K562 (cell line): ENCODE measurements around the gene MRPS30. TPM values are rescaled to one million over a fixed set of nuclear protein-coding genes. Genes with fewer than 3 reads are reported as not detected.

ENCODE experiments used
- CHD4 ChIP-seq: fragments of 200-600 bp; sonication (generic); IDR thresholded peaks from 3 replicates; pipeline ENCODE4 v1.6.1; 2012; ENCODE audit warnings: low read depth, mild to moderate bottlenecking, mixed read lengths, low read length, inconsistent platforms; ENCODE audit not compliant: insufficient read depth, insufficient replicate concordance, poor library complexity, severe bottlenecking
- FUS ChIP-seq: fragments of 200-400 bp; formaldehyde crosslinking; optimal IDR thresholded peaks from 2 replicates; pipeline ENCODE3; 2017; ENCODE audit warnings: low read depth, low read length
- KDM1A ChIP-seq, 2 experiments: fragments of 450-650 bp; IDR thresholded peaks; 2 replicates each; pipeline ENCODE4 v1.6.1; 2016; ENCODE audit warnings: mild to moderate bottlenecking in 2 of 2
- LEF1 ChIP-seq: fragments of 450-650 bp; IDR thresholded peaks from 2 replicates; pipeline ENCODE4 v1.6.1; 2016; ENCODE audit warnings: mild to moderate bottlenecking
- PRPF4 ChIP-seq: fragments of 200-400 bp; formaldehyde crosslinking; IDR thresholded peaks from one replicate; pipeline ENCODE4 v1.6.1; 2017; ENCODE audit warnings: low read length, low read depth, mild to moderate bottlenecking; ENCODE audit not compliant: insufficient read depth, poor library complexity, severe bottlenecking
- SAFB2 ChIP-seq: fragments of 200-400 bp; formaldehyde crosslinking; IDR thresholded peaks from 2 replicates; pipeline ENCODE4 v1.6.1; 2018; ENCODE audit warnings: borderline replicate concordance, low read length, low read depth, moderate library complexity; ENCODE audit not compliant: severe bottlenecking
- SIRT6 ChIP-seq: IDR thresholded peaks from one replicate; pipeline ENCODE4 v1.6.1; 2012; ENCODE audit warnings: low read depth, mild to moderate bottlenecking, control low read depth, inconsistent platforms, low read length, moderate library complexity
- TEAD1 ChIP-seq, 2 experiments: fragments of 450-650 bp in 1 of 2; sonication (generic) in 1 of 2; formaldehyde crosslinking; IDR thresholded peaks; 2 replicates each; pipeline versions ENCODE4 v1.4.0 to v1.8.0; 2020 to 2022; ENCODE audit warnings: mild to moderate bottlenecking in 2 of 2, missing genetic modification reagents in 1 of 2
- TFAM ChIP-seq: fragments of 250-450 bp; sonication (Bioruptor Pico); conservative IDR thresholded peaks from 2 replicates; pipeline ENCODE4 v1.5.0; 2021; ENCODE audit warnings: mild to moderate bottlenecking, moderate library complexity
- U2AF1 ChIP-seq: fragments of 200-400 bp; formaldehyde crosslinking; optimal IDR thresholded peaks from 2 replicates; pipeline ENCODE3; 2017; ENCODE audit warnings: mild to moderate bottlenecking, low read depth, low read length, moderate library complexity
- ZBTB17 ChIP-seq: fragments of 450-650 bp; formaldehyde crosslinking; IDR thresholded peaks from 2 replicates; pipeline ENCODE4 v1.4.0; 2020; ENCODE audit warnings: mild to moderate bottlenecking
- ZC3H8 ChIP-seq: fragments of 450-650 bp; IDR thresholded peaks from 2 replicates; pipeline ENCODE4 v1.6.1; 2017
- ZNF175 ChIP-seq: fragments of 200-800 bp; sonication (Bioruptor generic); IDR thresholded peaks from 2 replicates; pipeline ENCODE4 v1.6.1; 2016; ENCODE audit warnings: low read depth, mild to moderate bottlenecking, missing genetic modification characterization, missing compliant biosample characterization
- ZNF224 ChIP-seq: sonication (generic); formaldehyde crosslinking; IDR thresholded peaks from 2 replicates; pipeline ENCODE4 v1.8.0; 2022; ENCODE audit warnings: mild to moderate bottlenecking, missing genetic modification reagents
- ZNF407 ChIP-seq: fragments of 450-650 bp; IDR thresholded peaks from 2 replicates; pipeline ENCODE4 v1.6.1; 2016; ENCODE audit warnings: low read depth
- ZNF583 ChIP-seq: fragments of 250-450 bp; sonication (Bioruptor Pico); IDR thresholded peaks from 2 replicates; pipeline ENCODE4 v1.4.0; 2020
- ZNF717 ChIP-seq: fragments of 250-450 bp; sonication (Bioruptor Pico); IDR thresholded peaks from 2 replicates; pipeline ENCODE4 v1.5.0; 2021
- ZNF79 ChIP-seq: fragments of 250-450 bp; sonication (Bioruptor Pico); IDR thresholded peaks from 2 replicates; pipeline ENCODE4 v1.4.0; 2020; ENCODE audit warnings: low read depth, mild to moderate bottlenecking, moderate library complexity
- polyA plus RNA-seq, 8 experiments: library from polyadenylated mRNA; depleted of rRNA in 4 of 8; stranded (reverse) in 5 of 8; unstranded in 3 of 8; fragments of >200 nt; fragmentation: Nextera tagmentation in 2 of 8; fragmentation: Illumina TruSeq in 1 of 8; extraction: Ambion mirVana in 2 of 8; extraction: Trizol in 1 of 8; gene quantifications; 2 replicates each; pipeline versions ENCODE4 v1.2.1 to v1.2.3, GENCODE V29; 2011 to 2014; ENCODE audit warnings: inconsistent platforms in 1 of 8, missing spikeins in 1 of 8
- total RNA-seq, 7 experiments: library from RNA; depleted of rRNA in 6 of 7; stranded (reverse); fragments of >200 nt in 6 of 7; fragmentation: Illumina TruSeq in 2 of 7; extraction: Trizol in 2 of 7; gene quantifications; 2 replicates each; pipeline versions ENCODE4 v1.2.1 to v1.2.3, GENCODE V29; 2011 to 2021; ENCODE audit warnings: low replicate concordance in 1 of 7

Gene MRPS30
- total and polyA plus RNA-seq, 9 of the 15 experiments (the other 6 are each of a cell fraction or from before 2014, with no cell fraction given), result 24.3 to 145 (median 114) TPM

- no peak for TF ChIP-seq PRPF4
- TF ChIP-seq CHD4, result no peak
- TF ChIP-seq ZNF717 (CRISPR knock-in tag), result no peak
- no peak for TF ChIP-seq U2AF1
- TF ChIP-seq SIRT6, result no peak
- no peak for TF ChIP-seq FUS
- TF ChIP-seq ZNF224 (CRISPR knock-in tag), result no peak
- TF ChIP-seq ZNF407, result no peak
- TF ChIP-seq ZBTB17 (CRISPR knock-in tag), result no peak
- TF ChIP-seq ZNF583, result no peak
- no peak; a peak in 1 of 4 replicates for TF ChIP-seq TEAD1 (CRISPR knock-in tag; IDR thresholded peaks at IDR 0.05)
- TF ChIP-seq ZC3H8, result no peak
- TF ChIP-seq SAFB2, result no peak
- no peak for TF ChIP-seq ZNF175 (CRISPR knock-in tag)
- TF ChIP-seq TFAM, result no peak
- no peak for TF ChIP-seq LEF1
- no peak for TF ChIP-seq KDM1A (IDR thresholded peaks at IDR 0.05)
- TF ChIP-seq ZNF79 (CRISPR knock-in tag), result no peak
These were observed 638 bp downstream of the MRPS30 start (continued) for GRCh38 chr5:44809215-44809955.
